Uterus (tissue), 4 donors: ENCODE measurements around the gene TRIM28. TPM values are rescaled to one million over a fixed set of nuclear protein-coding genes. Genes with fewer than 3 reads are reported as not detected.

Experiments used
- DNase-seq, 2 donors: peaks; one replicate each; pipeline ENCODE4 v3.0.0-alpha.2; 2019 to 2020
- H3K27ac ChIP-seq, 2 donors: fragments of 200-600 bp; sonication (generic); 1 replicate in 1 of 2; 2 replicates in 1 of 2; pipeline ENCODE4 v1.5.1; 2016 to 2018
- H3K27me3 ChIP-seq, 2 donors: fragments of 200-600 bp; sonication (generic); one replicate each; pipeline ENCODE4 v1.5.1; 2018 to 2019; ENCODE audit warnings: control low read depth in 1 of 2
- H3K36me3 ChIP-seq, 2 donors: fragments of 200-600 bp; sonication (generic); one replicate each; pipeline ENCODE4 v1.5.1; 2019; ENCODE audit warnings: control low read depth in 1 of 2
- H3K4me1 ChIP-seq, 2 donors: fragments of 200-600 bp; sonication (generic); one replicate each; pipeline ENCODE4 v1.5.1; 2018 to 2019; ENCODE audit warnings: control low read depth in 1 of 2
- H3K4me3 ChIP-seq, 2 donors: fragments of 200-600 bp; sonication (generic); 1 replicate in 1 of 2; 2 replicates in 1 of 2; pipeline ENCODE4 v1.5.1; 2018 to 2019; ENCODE audit warnings: mild to moderate bottlenecking in 1 of 2
- H3K9me3 ChIP-seq, 2 donors: fragments of 200-600 bp; sonication (generic); one replicate each; pipeline ENCODE4 v1.5.1; 2019; ENCODE audit warnings: control low read depth in 1 of 2
- POLR2A ChIP-seq, 2 donors: fragments of 450-650 bp; IDR thresholded peaks; one replicate each; pipeline ENCODE4 v1.6.1; 2016; ENCODE audit warnings: antibody characterized with exemption in 2 of 2, mild to moderate bottlenecking in 1 of 2, moderate library complexity in 1 of 2
- intact Hi-C: fragments of 100-400 bp; cut with DNase I; formaldehyde crosslinking; loops from one replicate; pipeline ENCODE4 v1.15.1; 2023; ENCODE audit warnings: low total_unique reads
- total RNA-seq, 4 donors: library from RNA; depleted of rRNA in 3 of 4; stranded (reverse); fragments of >200 nt in 3 of 4; gene quantifications; one replicate each; pipeline versions ENCODE4 v1.1.0 to v1.2.4, GENCODE V29; 2014 to 2023
- TF ChIP-seq, protein P1 (sequence below), 4 experiments: fragments of 200-600 bp in 2 of 4; fragments of 450-650 bp in 2 of 4; sonication (generic) in 2 of 4; IDR thresholded peaks; one replicate each; pipeline ENCODE4 v1.5.1; 2016 to 2019; ENCODE audit warnings: antibody characterized with exemption in 4 of 4, mild to moderate bottlenecking in 2 of 4, moderate library complexity in 1 of 4
- donor health status: DM: yes; HTN: yes; CAD: no.

The TRIM28 gene
- total RNA-seq, 4 donors from 2014 or later: 192 to 322 (median 280) TPM

DNA sequence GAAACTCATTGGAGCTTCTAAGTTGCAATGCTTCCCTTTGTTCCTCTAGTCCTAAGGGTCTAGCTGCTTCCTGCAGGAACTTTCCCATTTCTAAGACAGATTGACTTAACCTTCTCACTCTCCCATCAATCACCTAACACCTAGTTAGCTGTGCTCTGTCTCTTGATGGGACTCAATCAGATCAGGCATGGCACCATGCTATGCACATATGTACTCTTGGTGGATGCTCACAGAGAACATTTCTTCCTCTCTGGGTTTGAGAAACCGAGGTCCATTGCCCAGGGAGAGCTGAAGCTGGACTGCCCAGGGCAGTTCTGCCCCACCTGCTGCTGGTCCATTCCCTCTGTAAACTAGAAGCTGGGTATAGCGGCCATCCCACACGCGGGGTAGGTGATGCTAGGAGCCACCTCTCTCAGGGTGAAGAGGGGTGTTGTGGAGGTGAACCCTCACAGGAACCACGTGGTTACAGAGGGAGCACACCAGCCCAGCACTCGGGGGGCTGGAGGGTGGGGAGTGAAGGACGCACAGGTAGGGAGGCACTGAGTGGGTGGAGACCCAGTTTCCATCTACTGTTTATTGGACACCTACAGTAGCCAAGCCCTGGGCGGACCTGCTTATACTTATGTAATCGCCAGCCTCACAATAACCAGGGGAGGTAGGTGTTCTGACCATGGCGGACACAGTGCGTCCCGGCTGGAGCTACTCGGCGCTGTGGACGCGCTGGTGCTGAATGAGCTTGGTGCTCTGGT, 17.7 kb downstream of the TRIM28 start:
- intact Hi-C loops: no loop called here
- H3K36me3 ChIP-seq: no peaks in the 10 kb centered on the region
- H3K9me3 ChIP-seq: no peaks in the 10 kb centered on the region
- no peak for DNase-seq
- H3K4me3 ChIP-seq: peak overlapping the region; percentile 18 to 41
- H3K27ac ChIP-seq: peak overlapping the region in 1 of 2 donors; percentile 60
- H3K27me3 ChIP-seq: no peaks in the 10 kb centered on the region
- TF ChIP-seq POLR2A (IDR thresholded peaks at IDR 0.05): no peak
- TF ChIP-seq, protein P1, sequence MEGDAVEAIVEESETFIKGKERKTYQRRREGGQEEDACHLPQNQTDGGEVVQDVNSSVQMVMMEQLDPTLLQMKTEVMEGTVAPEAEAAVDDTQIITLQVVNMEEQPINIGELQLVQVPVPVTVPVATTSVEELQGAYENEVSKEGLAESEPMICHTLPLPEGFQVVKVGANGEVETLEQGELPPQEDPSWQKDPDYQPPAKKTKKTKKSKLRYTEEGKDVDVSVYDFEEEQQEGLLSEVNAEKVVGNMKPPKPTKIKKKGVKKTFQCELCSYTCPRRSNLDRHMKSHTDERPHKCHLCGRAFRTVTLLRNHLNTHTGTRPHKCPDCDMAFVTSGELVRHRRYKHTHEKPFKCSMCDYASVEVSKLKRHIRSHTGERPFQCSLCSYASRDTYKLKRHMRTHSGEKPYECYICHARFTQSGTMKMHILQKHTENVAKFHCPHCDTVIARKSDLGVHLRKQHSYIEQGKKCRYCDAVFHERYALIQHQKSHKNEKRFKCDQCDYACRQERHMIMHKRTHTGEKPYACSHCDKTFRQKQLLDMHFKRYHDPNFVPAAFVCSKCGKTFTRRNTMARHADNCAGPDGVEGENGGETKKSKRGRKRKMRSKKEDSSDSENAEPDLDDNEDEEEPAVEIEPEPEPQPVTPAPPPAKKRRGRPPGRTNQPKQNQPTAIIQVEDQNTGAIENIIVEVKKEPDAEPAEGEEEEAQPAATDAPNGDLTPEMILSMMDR (IDR thresholded peaks at IDR 0.05): no peak
- peaks cover 4 to 27% of the 10 kb centered on the region in 2 donors for H3K4me1 ChIP-seq

DNA sequence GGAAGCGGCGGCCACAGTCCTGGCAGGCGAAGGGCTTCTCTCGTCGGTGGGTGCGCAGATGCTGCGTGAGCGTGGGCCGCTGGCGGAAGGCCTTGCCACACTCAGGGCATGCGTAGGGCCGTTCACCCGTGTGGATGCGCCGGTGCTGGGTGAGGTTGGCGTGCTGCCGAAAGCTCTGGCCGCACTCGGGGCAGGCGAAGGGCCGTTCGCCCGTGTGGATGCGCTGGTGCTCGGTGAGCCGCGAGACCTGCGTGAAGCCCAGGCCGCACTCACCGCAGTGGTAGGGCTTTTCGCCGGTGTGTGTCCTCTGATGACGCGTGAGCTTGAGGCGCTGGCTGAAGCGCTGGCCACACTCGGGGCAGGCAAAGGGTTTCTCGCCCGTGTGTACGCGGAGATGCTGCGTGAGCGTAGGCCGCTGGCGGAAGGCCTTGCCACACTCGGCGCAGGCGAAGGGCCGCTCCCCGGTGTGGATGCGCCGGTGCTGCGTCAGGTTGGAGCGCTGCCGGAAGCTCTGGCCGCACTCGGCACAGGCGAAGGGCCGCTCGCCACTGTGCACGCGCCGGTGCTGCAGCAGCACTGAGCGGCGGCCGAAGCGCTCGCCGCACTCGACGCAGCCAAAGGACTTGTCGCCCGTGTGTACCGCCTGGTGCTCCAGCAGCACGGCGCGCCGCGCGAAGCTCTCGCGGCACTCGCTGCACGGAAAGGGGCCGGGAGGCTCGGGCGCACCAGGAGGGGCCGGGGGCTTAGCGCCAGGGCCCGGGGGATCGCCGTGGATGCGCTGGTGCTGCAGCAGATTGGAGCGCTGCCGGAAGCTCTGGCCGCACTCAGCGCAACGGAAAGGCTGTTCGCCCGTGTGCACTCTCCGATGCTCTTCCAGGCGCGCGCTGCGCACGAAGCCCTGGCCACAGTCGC, 18.5 kb downstream of the TRIM28 start:
- Histone ChIP-seq H3K36me3 (no peaks in the 10 kb centered on the region), H3K27me3 (no peaks in the 10 kb centered on the region), H3K4me3 (peak overlapping the region; percentile 18 to 41), H3K9me3 (no peaks in the 10 kb centered on the region), H3K27ac (peak overlapping the region in 1 of 2 donors; percentile 60), H3K4me1 (peaks cover 0 to 18% of the 10 kb centered on the region in 2 donors)
- peak in 1 of 2 donors; percentile 19 for TF ChIP-seq POLR2A (IDR thresholded peaks at IDR 0.05)
- TF ChIP-seq, protein P1 (IDR thresholded peaks at IDR 0.05): no peak
- DNase-seq: no peak
- intact Hi-C loops: no loop called here

DNA sequence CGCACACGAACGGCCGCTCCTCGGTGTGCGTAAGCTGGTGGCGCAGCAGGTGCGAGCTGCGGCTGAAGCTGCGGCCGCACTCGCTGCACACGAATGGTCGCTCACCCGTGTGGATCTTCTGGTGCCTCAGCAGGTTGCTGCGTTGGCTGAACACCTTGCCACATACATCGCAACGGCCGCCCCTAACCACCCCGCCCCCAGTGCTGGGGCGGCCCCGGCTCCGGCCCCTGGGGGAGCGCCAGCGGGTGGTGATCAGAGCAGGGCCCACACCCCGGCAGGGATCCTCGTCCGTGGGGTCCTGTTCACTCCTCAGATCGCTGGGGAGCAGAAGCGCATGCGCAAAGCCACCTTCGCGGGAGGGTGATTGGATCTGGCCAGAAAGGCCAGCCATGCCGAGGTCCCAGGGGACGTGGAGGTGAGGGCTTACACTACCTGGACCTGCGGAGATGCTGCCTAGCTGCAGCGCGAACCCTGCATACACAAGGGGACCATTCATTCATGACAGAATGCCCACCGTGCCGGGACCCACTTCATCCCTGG, 19.2 kb downstream of the TRIM28 start:
- no peaks in the 10 kb centered on the region for H3K9me3 ChIP-seq
- DNase-seq: peak in 1 of 2 donors; percentile 41
- peak overlapping the region; percentile 18 to 41 for H3K4me3 ChIP-seq
- no peaks in the 10 kb centered on the region for H3K27me3 ChIP-seq
- no peak overlapping the region for H3K27ac ChIP-seq
- intact Hi-C loops: no loop called here
- peaks cover 0 to 18% of the 10 kb centered on the region in 2 donors for H3K4me1 ChIP-seq
- H3K36me3 ChIP-seq: no peaks in the 10 kb centered on the region
- no peak for TF ChIP-seq POLR2A (IDR thresholded peaks at IDR 0.05)
- TF ChIP-seq, protein P1 (IDR thresholded peaks at IDR 0.05): no peak

DNA sequence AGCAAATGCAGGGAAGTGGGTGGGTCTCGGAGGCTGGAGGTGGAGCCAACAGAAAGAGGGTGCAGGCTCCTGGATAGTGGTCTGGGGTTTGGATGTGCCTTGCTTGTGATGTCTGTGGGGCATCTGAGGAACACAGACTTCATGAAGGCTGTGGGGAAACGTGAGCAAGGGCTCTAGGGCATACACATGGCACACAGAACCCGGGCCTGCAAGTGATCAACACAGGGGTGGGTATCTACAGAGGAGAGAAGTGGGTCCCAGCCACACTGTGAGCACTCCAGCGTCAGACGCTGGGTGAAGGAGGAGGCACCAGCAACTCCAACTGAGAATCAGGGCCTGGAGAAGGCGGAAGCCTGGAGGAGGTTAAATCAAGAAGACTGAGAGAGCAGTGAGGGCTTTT, 20.0 kb downstream of the TRIM28 start:
- Histone ChIP-seq H3K36me3 (no peaks in the 10 kb centered on the region), H3K4me3 (no peak overlapping the region), H3K4me1 (peaks cover 0 to 18% of the 10 kb centered on the region in 2 donors), H3K27ac (no peak overlapping the region), H3K27me3 (no peaks in the 10 kb centered on the region), H3K9me3 (no peaks in the 10 kb centered on the region)
- intact Hi-C loops: no loop called here
- peak in 1 of 2 donors; percentile 11 for DNase-seq
- TF ChIP-seq, protein P1 (IDR thresholded peaks at IDR 0.05): no peak
- TF ChIP-seq POLR2A (IDR thresholded peaks at IDR 0.05): no peak
